NCI-H2227 treated with DMSO at 0.1 percent for 48 hours (cell line): ENCODE results near the gene CASP12.
"Not testable (repeated sequence)": the region's sequence is repeated elsewhere in the genome, so short reads cannot be mapped to it uniquely, and the experiment has no call there.

Experiments
- DNase-seq: peaks from one replicate; lab custom pipeline; 2025; lab: John Stamatoyannopoulos, UW

CASP12 gene

DNA sequence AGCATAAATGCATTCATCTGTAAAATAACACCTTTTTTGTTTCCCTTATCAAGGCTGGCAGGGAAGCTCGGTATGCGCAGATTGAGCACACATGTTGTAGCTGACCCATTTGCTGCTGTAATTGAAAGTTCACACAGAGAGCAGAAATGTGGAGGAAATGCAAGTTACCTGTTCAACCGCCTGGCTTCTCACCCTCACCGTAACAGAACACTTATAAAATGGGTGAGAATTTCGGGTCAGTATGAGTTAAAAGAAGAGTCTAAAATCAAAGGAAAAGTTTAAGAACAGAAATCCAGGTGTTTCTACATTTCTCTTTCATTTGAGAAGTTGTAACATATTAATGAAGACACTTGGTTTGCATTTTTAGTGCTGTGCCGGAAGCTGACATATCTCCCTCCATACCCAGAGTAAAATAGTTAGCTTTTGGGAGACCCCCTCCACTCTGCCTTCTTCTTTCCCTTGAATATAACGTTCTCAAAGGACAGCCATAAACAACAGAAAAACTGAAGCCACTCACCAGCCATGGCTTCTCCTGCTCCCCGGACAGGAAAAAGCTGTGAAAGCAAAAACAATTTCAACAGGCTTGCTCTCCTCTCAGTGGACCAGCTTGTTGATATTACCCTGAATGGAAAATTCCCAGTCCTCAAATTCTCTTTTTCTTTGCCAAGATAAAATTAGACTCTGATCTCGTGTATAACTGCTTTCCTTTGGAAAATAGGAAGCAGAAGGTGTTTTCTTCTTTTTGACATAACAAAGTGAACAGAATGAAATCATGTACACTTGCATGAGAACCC is at the start of gene CASP12:
CASP12 (minus strand) TSS at position 570 of the 794 bp plus-strand sequence.
- no peak for DNase-seq

DNA sequence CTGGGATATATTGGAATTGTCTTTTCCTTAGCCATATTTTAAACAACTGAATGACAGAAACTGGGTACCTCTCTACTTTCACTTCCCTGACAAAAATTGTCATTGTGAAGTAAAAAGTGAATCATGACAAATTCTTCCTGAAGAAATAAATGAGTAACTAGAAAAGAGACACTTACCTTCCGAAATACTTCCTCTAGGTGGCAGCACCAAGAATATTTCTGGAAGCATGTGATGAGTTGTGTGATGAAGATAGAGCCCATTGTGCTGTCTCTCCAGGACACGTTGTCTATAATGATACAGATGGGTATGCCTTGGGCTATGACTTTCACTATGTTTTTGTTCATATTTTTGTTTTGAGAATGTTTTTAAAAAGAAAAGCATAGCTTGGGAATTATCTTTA is 48.6 kb upstream of the CASP12 start:
- no peak for DNase-seq

DNA sequence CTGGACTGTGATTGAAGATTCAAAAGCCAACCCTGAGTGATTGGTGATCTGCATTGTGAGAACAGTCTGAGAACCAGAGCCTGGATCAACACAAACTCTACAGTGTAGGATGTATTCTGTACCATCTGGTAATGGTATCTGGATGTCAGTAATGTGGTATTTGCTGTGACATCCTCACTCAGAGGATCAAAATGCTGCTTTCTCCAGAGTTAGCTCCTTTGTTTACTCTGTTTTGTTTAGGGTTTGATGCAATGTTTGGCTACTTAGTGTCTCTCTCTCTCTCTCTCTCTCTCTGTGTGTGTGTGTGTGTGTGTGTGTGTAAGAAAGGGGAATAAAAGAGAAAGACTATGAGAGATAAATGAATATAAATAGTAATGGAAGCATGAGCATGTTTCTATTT is 45.8 kb upstream of the CASP12 start:
- no peak for DNase-seq

DNA sequence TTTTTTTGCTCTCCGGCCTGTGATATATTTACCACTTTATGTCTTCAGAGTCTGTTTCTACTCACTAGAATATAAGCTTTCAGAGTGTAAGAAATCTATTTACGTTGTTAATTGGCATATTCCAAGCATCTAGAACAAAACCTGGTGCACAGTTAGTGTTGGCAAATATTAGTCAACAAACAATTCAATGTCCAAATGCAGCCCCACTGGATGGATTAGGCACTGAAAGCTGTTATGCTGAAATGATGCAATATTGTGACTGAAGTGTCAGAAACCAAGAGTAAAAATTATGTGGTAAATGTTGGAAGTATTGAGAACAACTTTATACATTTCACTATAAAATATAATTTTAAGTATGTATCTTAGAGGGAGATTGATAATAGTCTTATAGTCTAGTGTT is 45.3 kb upstream of the CASP12 start:
- DNase-seq, result no peak

DNA sequence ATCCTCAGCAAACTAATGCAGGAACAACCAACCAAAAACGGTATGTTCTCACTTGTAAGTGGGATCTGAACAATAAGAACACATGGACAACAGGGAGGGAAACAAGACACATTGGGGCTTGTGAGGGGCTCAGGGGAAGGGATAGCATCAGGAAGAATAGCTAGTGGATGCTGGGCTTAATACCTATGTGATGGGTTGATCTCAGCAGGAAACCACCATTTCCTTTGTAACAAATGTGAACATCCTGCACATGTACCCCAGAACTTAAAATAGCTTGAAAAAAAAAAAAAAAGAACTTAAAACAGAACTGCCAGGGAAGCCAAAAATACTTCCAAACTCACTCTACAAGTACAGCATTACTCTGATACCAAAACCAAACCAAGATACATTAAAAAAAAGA is 36.3 kb upstream of the CASP12 start:
- no peak for DNase-seq

DNA sequence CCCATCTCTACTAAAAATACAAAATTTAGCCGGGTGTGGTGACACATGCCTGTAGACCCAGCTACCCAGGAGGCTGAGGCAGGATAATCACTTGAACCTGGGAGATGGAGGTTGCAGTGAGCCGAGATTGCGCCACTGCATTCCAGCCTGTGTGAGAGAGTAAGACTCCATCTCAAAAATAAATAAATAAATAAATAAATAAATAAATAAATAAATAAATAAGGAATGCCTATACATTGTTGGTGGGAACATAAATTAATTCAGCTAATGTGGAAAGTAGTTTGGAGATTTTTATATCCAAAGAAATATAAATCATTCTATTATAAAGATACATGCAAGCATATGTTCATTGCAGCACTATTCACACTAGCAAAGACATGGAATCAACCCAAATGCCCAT is 35.8 kb upstream of the CASP12 start:
- not testable (repeated sequence) for DNase-seq

DNA sequence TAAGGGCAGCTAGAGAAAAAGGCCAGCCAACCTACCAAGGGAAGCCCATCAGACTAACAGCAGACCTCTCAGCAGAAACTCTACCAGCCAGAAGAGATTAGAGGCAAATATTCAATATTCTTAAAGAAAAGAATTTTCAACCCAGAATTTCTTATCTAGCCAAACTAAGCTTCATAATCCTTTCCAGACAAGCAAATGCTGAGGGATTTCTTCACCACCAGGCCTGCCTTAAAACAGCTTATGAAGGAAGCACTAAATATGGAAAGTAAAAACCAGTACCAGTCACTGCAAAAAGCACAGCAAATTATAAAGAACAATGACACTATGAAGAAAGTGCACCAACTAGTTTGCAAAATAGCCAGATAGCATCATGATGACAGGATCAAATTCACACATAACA is 30.6 kb upstream of the CASP12 start:
- no peak for DNase-seq

GRCh38 chr11:104926771-104927611 is 28.7 kb upstream of the CASP12 start:
- DNase-seq, result no peak

DNA sequence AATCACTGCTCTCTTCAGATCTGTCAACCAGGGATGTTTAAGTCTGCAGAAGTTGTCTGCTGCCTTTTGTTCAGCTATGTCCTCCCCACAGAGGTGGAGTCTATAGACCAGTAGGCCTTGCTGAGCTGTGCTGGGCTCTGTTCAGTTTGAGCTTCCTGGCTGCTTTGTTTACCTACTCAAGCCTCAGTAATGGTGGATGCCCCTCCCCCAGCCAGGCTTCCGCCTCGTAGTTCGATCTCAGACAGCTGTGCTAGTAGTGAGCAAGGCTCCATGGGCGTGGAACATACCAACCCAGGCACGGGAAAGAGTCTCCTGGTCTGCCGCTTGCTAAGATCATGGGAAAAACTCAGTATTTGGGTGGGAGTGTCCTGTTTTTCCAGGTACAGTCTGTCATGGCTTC is 27.6 kb upstream of the CASP12 start:
- DNase-seq, result no peak

DNA sequence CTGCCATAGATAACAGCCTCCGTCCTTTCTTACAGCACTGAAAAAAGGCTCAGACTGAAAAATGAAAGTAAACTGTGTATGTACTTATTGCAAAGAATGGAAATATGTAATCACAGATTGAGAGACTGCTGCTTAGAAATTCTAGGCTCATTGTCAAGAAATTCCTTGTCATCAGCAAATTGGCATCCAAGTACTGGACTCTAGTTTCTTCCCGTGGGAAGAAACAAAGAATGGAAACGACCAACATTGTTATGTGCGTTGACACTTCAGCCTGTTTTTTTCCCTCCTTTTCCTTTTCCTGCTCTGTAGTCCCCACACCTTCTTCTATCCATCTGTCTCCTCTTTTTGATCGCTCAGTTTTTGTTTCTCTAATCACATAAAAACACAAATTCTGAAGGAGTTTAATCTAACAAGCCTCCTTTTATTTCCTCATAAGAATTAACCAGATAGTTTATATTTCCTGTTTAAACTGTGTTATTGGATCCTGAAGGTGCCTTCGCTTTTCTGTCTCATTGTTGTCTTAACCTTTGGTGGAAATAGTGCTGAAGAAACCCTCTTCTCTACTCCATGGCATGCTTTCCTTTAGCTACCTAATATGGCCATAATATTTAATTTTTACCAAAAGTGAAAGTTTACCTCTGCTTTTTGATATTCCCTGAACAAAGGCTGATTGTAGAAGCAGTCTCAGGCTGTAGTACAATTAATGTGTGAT is 20.0 kb upstream of the CASP12 start:
- DNase-seq, result peak; percentile 32

- DNase-seq, result no peak
Measured at GRCh38 chr11:104917271-104918112, 19.2 kb upstream of the CASP12 start.

- no peak for DNase-seq
Measured at GRCh38 chr11:104916442-104916841, 18.2 kb upstream of the CASP12 start.

GRCh38 chr11:104912102-104912501 is 13.8 kb upstream of the CASP12 start:
- no peak for DNase-seq

- DNase-seq, result no peak
Measured at GRCh38 chr11:104908186-104908531, 9.9 kb upstream of the CASP12 start.

GRCh38 chr11:104907521-104908185 is 9.4 kb upstream of the CASP12 start:
- no peak for DNase-seq

GRCh38 chr11:104905271-104905670 is 7.0 kb upstream of the CASP12 start:
- no peak for DNase-seq

DNA sequence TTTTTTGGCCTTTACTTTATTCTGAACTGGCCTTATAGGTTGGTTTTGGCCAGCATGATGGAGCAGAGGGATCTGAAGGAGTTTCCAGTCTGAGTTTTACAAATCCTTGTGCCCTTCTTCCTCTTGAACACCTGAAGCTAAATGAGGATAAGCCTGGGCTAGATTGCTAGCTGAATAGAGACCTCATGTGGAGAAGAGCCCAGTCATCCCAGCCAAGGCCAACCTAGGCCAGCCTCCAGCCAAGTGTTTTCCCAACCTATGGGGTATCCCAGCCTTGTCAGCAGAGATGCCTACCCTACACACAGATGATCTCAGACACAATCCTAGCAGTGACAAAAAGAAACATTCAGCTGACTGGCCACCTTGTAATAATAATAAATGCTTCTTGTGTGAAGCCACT is 966 bp upstream of the CASP12 start:
- DNase-seq, result no peak

DNA sequence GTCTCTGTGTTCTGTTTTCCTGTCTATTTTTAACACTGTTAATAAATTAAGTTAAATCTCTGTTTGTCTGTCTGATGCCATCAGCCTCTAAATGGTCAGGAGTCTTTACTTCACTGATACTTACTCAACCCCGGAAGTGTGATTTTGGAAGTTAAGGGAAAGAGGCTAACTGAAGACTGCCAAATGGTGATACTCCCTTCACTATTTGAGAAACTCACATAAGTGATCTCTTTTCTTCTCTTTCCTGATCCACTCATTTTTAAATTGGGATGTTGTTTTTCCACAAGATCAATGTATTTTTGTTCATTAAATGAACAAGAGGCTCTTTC is 389 bp upstream of the CASP12 start:
- DNase-seq, result no peak

GRCh38 chr11:104895634-104896033 is 2.6 kb downstream of the CASP12 start:
- DNase-seq, result no peak

- DNase-seq, result no peak
Measured at GRCh38 chr11:104893876-104894275, 4.4 kb downstream of the CASP12 start.

- no peak for DNase-seq
Measured at GRCh38 chr11:104892723-104893511, 5.3 kb downstream of the CASP12 start.
